Measurements from ENCODE around the gene PARN.
A peak's percentile ranks its signal among the peaks of the same experiment; 100 is the strongest.
"Not testable (repeated sequence)": the region's sequence is repeated elsewhere in the genome, so short reads cannot be mapped to it uniquely, and the experiment has no call there.

Gene PARN

GRCh38 chr16:14632693-14633569 is 2.9 kb upstream of the PARN start, which contains the start of gene BFAR:
Gene BFAR (plus strand): TSS chr16:14632951. CDS start chr16:14644347, 11,396 bp downstream.
- no peak for TF ChIP-seq CTCF (conservative IDR thresholded peaks at IDR 0.05; ENCODE audit: low read length)
- peak; percentile 96 for DNase-seq (ENCODE audit: low read depth)
- peak within 1 kb of the TSS; percentile 93 for H3K4me3 ChIP-seq (ENCODE audit: low read length)

- not testable (repeated sequence) for DNase-seq (ENCODE audit: low read depth)
- peak overlapping the region; percentile 46 for H3K4me3 ChIP-seq (ENCODE audit: low read length)
Measured at GRCh38 chr16:14630620-14631330, 715 bp upstream of the PARN start.

- peak overlapping the region; percentile 96 for H3K4me3 ChIP-seq (ENCODE audit: low read length)
- no peak for TF ChIP-seq CTCF (conservative IDR thresholded peaks at IDR 0.05; ENCODE audit: low read length)
- DNase-seq (ENCODE audit: low read depth) = no peak
Measured at GRCh38 chr16:14629612-14629918, 495 bp downstream of the PARN start.

GRCh38 chr16:14628806-14629611 is 1.1 kb downstream of the PARN start:
- no peak for DNase-seq (ENCODE audit: low read depth)
- TF ChIP-seq CTCF (conservative IDR thresholded peaks at IDR 0.05; ENCODE audit: low read length) = no peak
- peak overlapping the region; percentile 96 for H3K4me3 ChIP-seq (ENCODE audit: low read length)

GRCh38 chr16:14627078-14627477 is 3.0 kb downstream of the PARN start:
- no peak for DNase-seq (ENCODE audit: low read depth)
- no peak overlapping the region for H3K4me3 ChIP-seq (ENCODE audit: low read length)
- no peak for TF ChIP-seq CTCF (conservative IDR thresholded peaks at IDR 0.05; ENCODE audit: low read length)

- no peak for TF ChIP-seq CTCF (conservative IDR thresholded peaks at IDR 0.05; ENCODE audit: low read length)
- DNase-seq (ENCODE audit: low read depth) = no peak
- no peak overlapping the region for H3K4me3 ChIP-seq (ENCODE audit: low read length)
Measured at GRCh38 chr16:14618566-14618965, 11.5 kb downstream of the PARN start.

GRCh38 chr16:14616280-14616679 is 13.8 kb downstream of the PARN start:
- TF ChIP-seq CTCF (conservative IDR thresholded peaks at IDR 0.05; ENCODE audit: low read length) = no peak
- no peak for DNase-seq (ENCODE audit: low read depth)
- no peak overlapping the region for H3K4me3 ChIP-seq (ENCODE audit: low read length)

Data from AG10803 (cell line).